Activated naive CD8-positive, alpha-beta T cell treated with anti-CD3 and anti-CD28 coated beads for 36 hours (primary cell): Measurements from ENCODE around the gene CSNK1G1. TPM values are rescaled to one million over a fixed set of nuclear protein-coding genes. Genes with fewer than 3 reads are reported as not detected.
"Not testable (repeated sequence)": the region's sequence is repeated elsewhere in the genome, so short reads cannot be mapped to it uniquely, and the experiment has no call there.

Experiments used
- DNase-seq: peaks from one replicate; pipeline ENCODE4 v3.0.0; 2021
- H3K27ac Mint-ChIP-seq: one replicate; pipeline ENCODE4 v1.8.0; 2022; ENCODE audit warnings: mild to moderate bottlenecking, moderate library complexity, mixed read lengths
- H3K27me3 Mint-ChIP-seq: one replicate; pipeline ENCODE4 v1.8.0; 2022; ENCODE audit warnings: mild to moderate bottlenecking, mixed read lengths
- H3K36me3 Mint-ChIP-seq: one replicate; pipeline ENCODE4 v1.8.0; 2021; ENCODE audit warnings: mild to moderate bottlenecking, mixed read lengths
- H3K4me1 Mint-ChIP-seq: one replicate; pipeline ENCODE4 v1.8.0; 2021; ENCODE audit warnings: mixed read lengths
- H3K4me3 Mint-ChIP-seq: one replicate; pipeline ENCODE4 v1.8.0; 2022; ENCODE audit warnings: mild to moderate bottlenecking, moderate library complexity, mixed read lengths
- H3K9me3 Mint-ChIP-seq: one replicate; pipeline ENCODE4 v1.8.0; 2022; ENCODE audit warnings: mixed read lengths
- total RNA-seq, 2 experiments: library from RNA; stranded (reverse); gene quantifications; one replicate each; pipeline ENCODE4 v1.2.3, GENCODE V29; 2021

The CSNK1G1 gene
- total RNA-seq, result 10 to 100 TPM; 17.5 to 19.2 TPM

- Mint-ChIP-seq H3K4me3 (peak within 1 kb of the TSS; percentile 96), H3K36me3 (peaks cover 3% of the 10 kb centered on the region)
Measured at GRCh38 chr15:64355944-64356709, at the start of gene CSNK1G1. CSNK1G1 (minus strand) TSS chr15:64356173; CDS start chr15:64300499, 55,674 bp downstream.

GRCh38 chr15:64400583-64400982 lies 44.6 kb upstream of the CSNK1G1 start:
- H3K4me1 Mint-ChIP-seq, result no peaks in the 10 kb centered on the region
- no peak overlapping the region for H3K27ac Mint-ChIP-seq
- H3K27me3 Mint-ChIP-seq, result no peaks in the 10 kb centered on the region
- no peak overlapping the region for H3K4me3 Mint-ChIP-seq
- no peaks in the 10 kb centered on the region for H3K9me3 Mint-ChIP-seq
- no peak for DNase-seq
- peaks cover 6% of the 10 kb centered on the region for H3K36me3 Mint-ChIP-seq

More at GRCh38 chr15:64355944-64356709, at the start of gene CSNK1G1:
- Mint-ChIP-seq H3K9me3 (no peaks in the 10 kb centered on the region), H3K4me1 (peaks cover 22% of the 10 kb centered on the region), H3K27me3 (no peaks in the 10 kb centered on the region), H3K27ac (peak within 1 kb of the TSS; percentile 94)
- peak; percentile 92 for DNase-seq

- Mint-ChIP-seq H3K4me3 (no peak overlapping the region), H3K4me1 (peaks cover 4% of the 10 kb centered on the region), H3K27me3 (no peaks in the 10 kb centered on the region), H3K27ac (no peak overlapping the region), H3K9me3 (no peaks in the 10 kb centered on the region), H3K36me3 (peaks cover 10% of the 10 kb centered on the region)
- no peak for DNase-seq
Measured at GRCh38 chr15:64398575-64398974, 42.6 kb upstream of the CSNK1G1 start.

- H3K27me3 Mint-ChIP-seq, result no peaks in the 10 kb centered on the region
- DNase-seq, result no peak
- H3K36me3 Mint-ChIP-seq, result peaks cover 6% of the 10 kb centered on the region
- H3K4me3 Mint-ChIP-seq, result no peak overlapping the region
- H3K4me1 Mint-ChIP-seq, result peaks cover 4% of the 10 kb centered on the region
- H3K27ac Mint-ChIP-seq, result no peak overlapping the region
- no peaks in the 10 kb centered on the region for H3K9me3 Mint-ChIP-seq
Measured at GRCh38 chr15:64396789-64397188, 40.8 kb upstream of the CSNK1G1 start.

- Mint-ChIP-seq H3K36me3 (peaks cover 12% of the 10 kb centered on the region), H3K4me1 (peaks cover 15% of the 10 kb centered on the region)
- H3K27me3 Mint-ChIP-seq, H3K27ac Mint-ChIP-seq, H3K9me3 Mint-ChIP-seq, DNase-seq, H3K4me3 Mint-ChIP-seq: not testable (repeated sequence)
Measured at GRCh38 chr15:64392471-64392870, 36.5 kb upstream of the CSNK1G1 start.

GRCh38 chr15:64389036-64389435 lies 33.1 kb upstream of the CSNK1G1 start:
- Mint-ChIP-seq H3K27ac (peak overlapping the region; percentile 20), H3K27me3 (no peaks in the 10 kb centered on the region), H3K36me3 (peaks cover 8% of the 10 kb centered on the region), H3K9me3 (no peaks in the 10 kb centered on the region), H3K4me1 (peaks cover 11% of the 10 kb centered on the region), H3K4me3 (peak overlapping the region; percentile 96)
- no peak for DNase-seq

GRCh38 chr15:64387562-64388168 lies 31.7 kb upstream of the CSNK1G1 start, which contains the start of gene TRIP4:
TRIP4 (plus strand) TSS chr15:64387836; CDS start chr15:64387864, 28 bp downstream.
- H3K4me3 Mint-ChIP-seq, result peak within 1 kb of the TSS; percentile 96
- no peaks in the 10 kb centered on the region for H3K27me3 Mint-ChIP-seq
- no peaks in the 10 kb centered on the region for H3K9me3 Mint-ChIP-seq
- peaks cover 11% of the 10 kb centered on the region for H3K4me1 Mint-ChIP-seq
- DNase-seq, result peak; percentile 96
- H3K36me3 Mint-ChIP-seq, result peaks cover 5% of the 10 kb centered on the region
- H3K27ac Mint-ChIP-seq, result peak within 1 kb of the TSS; percentile 88

- DNase-seq, result no peak
- Mint-ChIP-seq H3K4me3 (no peak overlapping the region), H3K4me1 (peaks cover 18% of the 10 kb centered on the region), H3K9me3 (no peaks in the 10 kb centered on the region), H3K36me3 (peaks cover 5% of the 10 kb centered on the region), H3K27ac (no peak overlapping the region), H3K27me3 (no peaks in the 10 kb centered on the region)
Measured at GRCh38 chr15:64386291-64386690, 30.3 kb upstream of the CSNK1G1 start.

GRCh38 chr15:64383760-64384159 lies 27.8 kb upstream of the CSNK1G1 start:
- Mint-ChIP-seq H3K4me1 (peaks cover 20% of the 10 kb centered on the region), H3K36me3 (peaks cover 23% of the 10 kb centered on the region), H3K4me3 (no peak overlapping the region), H3K9me3 (no peaks in the 10 kb centered on the region), H3K27ac (no peak overlapping the region), H3K27me3 (no peaks in the 10 kb centered on the region)
- DNase-seq, result no peak

GRCh38 chr15:64381000-64381751 lies 25.2 kb upstream of the CSNK1G1 start, which contains the start of gene PCLAF:
PCLAF (minus strand) TSS chr15:64381441; CDS start chr15:64381371, 70 bp downstream.
- H3K27ac Mint-ChIP-seq, result peak within 1 kb of the TSS; percentile 88
- no peaks in the 10 kb centered on the region for H3K27me3 Mint-ChIP-seq
- peaks cover 26% of the 10 kb centered on the region for H3K36me3 Mint-ChIP-seq
- no peaks in the 10 kb centered on the region for H3K9me3 Mint-ChIP-seq
- H3K4me1 Mint-ChIP-seq, result peaks cover 16% of the 10 kb centered on the region
- H3K4me3 Mint-ChIP-seq, result peak within 1 kb of the TSS; percentile 88
- peak; percentile 96 for DNase-seq

GRCh38 chr15:64380130-64380870 lies 24.3 kb upstream of the CSNK1G1 start:
- H3K27me3 Mint-ChIP-seq, H3K9me3 Mint-ChIP-seq, DNase-seq: not testable (repeated sequence)
- H3K4me1 Mint-ChIP-seq, result peaks cover 16% of the 10 kb centered on the region
- H3K36me3 Mint-ChIP-seq, result peaks cover 33% of the 10 kb centered on the region
- H3K4me3 Mint-ChIP-seq, result peak overlapping the region; percentile 88
- peak overlapping the region; percentile 88 for H3K27ac Mint-ChIP-seq

- H3K27me3 Mint-ChIP-seq, result no peaks in the 10 kb centered on the region
- no peaks in the 10 kb centered on the region for H3K9me3 Mint-ChIP-seq
- peaks cover 16% of the 10 kb centered on the region for H3K4me1 Mint-ChIP-seq
- peak overlapping the region; percentile 88 for H3K4me3 Mint-ChIP-seq
- peaks cover 39% of the 10 kb centered on the region for H3K36me3 Mint-ChIP-seq
- DNase-seq, result no peak
- H3K27ac Mint-ChIP-seq, result no peak overlapping the region
Measured at GRCh38 chr15:64379216-64379960, 23.4 kb upstream of the CSNK1G1 start.

- peaks cover 4% of the 10 kb centered on the region for H3K4me1 Mint-ChIP-seq
- no peaks in the 10 kb centered on the region for H3K9me3 Mint-ChIP-seq
- DNase-seq, result no peak
- H3K27ac Mint-ChIP-seq, result no peak overlapping the region
- H3K36me3 Mint-ChIP-seq, result peaks cover 41% of the 10 kb centered on the region
- no peaks in the 10 kb centered on the region for H3K27me3 Mint-ChIP-seq
- H3K4me3 Mint-ChIP-seq, result no peak overlapping the region
Measured at GRCh38 chr15:64373360-64373759, 17.4 kb upstream of the CSNK1G1 start.

GRCh38 chr15:64371383-64371782 lies 15.4 kb upstream of the CSNK1G1 start:
- not testable (repeated sequence) for H3K27me3 Mint-ChIP-seq, DNase-seq, H3K4me3 Mint-ChIP-seq, H3K27ac Mint-ChIP-seq, H3K4me1 Mint-ChIP-seq, H3K9me3 Mint-ChIP-seq
- H3K36me3 Mint-ChIP-seq, result peaks cover 38% of the 10 kb centered on the region
